Nephron (organoid): Measurements from ENCODE around the gene DIAPH2.

Experiments used
- H3K27ac Mint-ChIP-seq, 3 experiments: 2 replicates each; pipeline ENCODE4 v1.8.0; 2020; ENCODE audit warnings: mixed read lengths in 3 of 3, mild to moderate bottlenecking in 2 of 3, moderate library complexity in 1 of 3
- H3K27me3 Mint-ChIP-seq: 2 replicates; pipeline ENCODE4 v1.8.0; 2021; ENCODE audit warnings: low read depth, mild to moderate bottlenecking, moderate library complexity, mixed read lengths
- H3K36me3 Mint-ChIP-seq: 2 replicates; pipeline ENCODE4 v1.8.0; 2020; ENCODE audit warnings: low read depth, mixed read lengths
- H3K4me1 Mint-ChIP-seq: 2 replicates; pipeline ENCODE4 v1.8.0; 2020; ENCODE audit warnings: mixed read lengths
- H3K4me3 Mint-ChIP-seq, 3 experiments: 2 replicates each; pipeline ENCODE4 v1.8.0; 2020; ENCODE audit warnings: mild to moderate bottlenecking in 3 of 3, mixed read lengths in 3 of 3, moderate library complexity in 2 of 3
- H3K9me3 Mint-ChIP-seq: 2 replicates; pipeline ENCODE4 v1.8.0; 2020; ENCODE audit warnings: mixed read lengths
- TF ChIP-seq, protein P1 (sequence below), 3 experiments: fragments of 200-600 bp; sonication (generic); IDR thresholded peaks; one replicate each; pipeline ENCODE4 v1.5.0; 2021; ENCODE audit warnings: antibody characterized with exemption in 3 of 3; ENCODE audit not compliant: unreplicated experiment in 3 of 3

Gene DIAPH2

DNA sequence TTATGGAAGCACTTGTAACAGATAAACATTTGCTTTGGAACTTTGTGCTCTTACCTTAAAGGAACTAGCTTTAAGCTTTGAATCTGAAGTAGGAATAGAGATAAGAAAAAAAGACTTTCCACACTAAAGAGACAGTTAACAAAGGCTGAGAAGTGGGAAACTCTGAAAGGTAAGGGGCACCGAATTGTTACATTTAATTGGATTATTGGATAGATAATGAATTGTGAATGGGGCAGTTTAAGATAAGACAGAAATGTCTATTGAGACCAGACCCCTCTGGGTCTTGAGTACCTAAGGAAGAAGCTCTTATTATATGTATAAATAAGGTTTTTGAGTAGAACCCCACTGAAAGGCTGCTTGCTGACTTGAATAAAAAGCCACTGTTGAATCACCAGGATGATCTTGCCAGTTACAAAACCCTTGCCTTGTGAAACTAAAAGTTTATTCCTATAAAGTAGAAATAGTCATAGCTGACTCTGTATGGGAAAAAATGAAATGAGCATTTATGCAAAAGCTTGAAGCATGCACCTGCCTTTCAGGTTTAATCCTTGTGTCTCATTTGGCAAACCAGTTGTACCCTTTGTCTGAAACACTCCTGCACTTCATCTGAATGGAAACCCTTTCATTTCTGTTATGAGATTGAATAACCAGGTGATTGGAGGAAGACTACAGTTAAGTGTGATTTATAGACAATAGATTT is 622.3 kb downstream of the DIAPH2 start:
- Mint-ChIP-seq H3K4me1 (peaks cover 5% of the 10 kb centered on the region), H3K9me3 (no peaks in the 10 kb centered on the region), H3K27me3 (no peaks in the 10 kb centered on the region), H3K27ac (no peak overlapping the region), H3K36me3 (no peaks in the 10 kb centered on the region), H3K4me3 (no peak overlapping the region)
- TF ChIP-seq, protein P1, sequence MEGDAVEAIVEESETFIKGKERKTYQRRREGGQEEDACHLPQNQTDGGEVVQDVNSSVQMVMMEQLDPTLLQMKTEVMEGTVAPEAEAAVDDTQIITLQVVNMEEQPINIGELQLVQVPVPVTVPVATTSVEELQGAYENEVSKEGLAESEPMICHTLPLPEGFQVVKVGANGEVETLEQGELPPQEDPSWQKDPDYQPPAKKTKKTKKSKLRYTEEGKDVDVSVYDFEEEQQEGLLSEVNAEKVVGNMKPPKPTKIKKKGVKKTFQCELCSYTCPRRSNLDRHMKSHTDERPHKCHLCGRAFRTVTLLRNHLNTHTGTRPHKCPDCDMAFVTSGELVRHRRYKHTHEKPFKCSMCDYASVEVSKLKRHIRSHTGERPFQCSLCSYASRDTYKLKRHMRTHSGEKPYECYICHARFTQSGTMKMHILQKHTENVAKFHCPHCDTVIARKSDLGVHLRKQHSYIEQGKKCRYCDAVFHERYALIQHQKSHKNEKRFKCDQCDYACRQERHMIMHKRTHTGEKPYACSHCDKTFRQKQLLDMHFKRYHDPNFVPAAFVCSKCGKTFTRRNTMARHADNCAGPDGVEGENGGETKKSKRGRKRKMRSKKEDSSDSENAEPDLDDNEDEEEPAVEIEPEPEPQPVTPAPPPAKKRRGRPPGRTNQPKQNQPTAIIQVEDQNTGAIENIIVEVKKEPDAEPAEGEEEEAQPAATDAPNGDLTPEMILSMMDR (IDR thresholded peaks at IDR 0.05; ENCODE audit: unreplicated experiment in 3 of 3) = no peak

- TF ChIP-seq, protein P1 (IDR thresholded peaks at IDR 0.05; ENCODE audit: unreplicated experiment in 3 of 3) = no peak
- no peak overlapping the region for H3K27ac Mint-ChIP-seq
- no peaks in the 10 kb centered on the region for H3K36me3 Mint-ChIP-seq
- no peaks in the 10 kb centered on the region for H3K27me3 Mint-ChIP-seq
- no peaks in the 10 kb centered on the region for H3K9me3 Mint-ChIP-seq
- H3K4me3 Mint-ChIP-seq = no peak overlapping the region
- H3K4me1 Mint-ChIP-seq = peaks cover 5% of the 10 kb centered on the region
These were observed 623.5 kb downstream of the DIAPH2 start for GRCh38 chrX:97308171-97308570.

DNA sequence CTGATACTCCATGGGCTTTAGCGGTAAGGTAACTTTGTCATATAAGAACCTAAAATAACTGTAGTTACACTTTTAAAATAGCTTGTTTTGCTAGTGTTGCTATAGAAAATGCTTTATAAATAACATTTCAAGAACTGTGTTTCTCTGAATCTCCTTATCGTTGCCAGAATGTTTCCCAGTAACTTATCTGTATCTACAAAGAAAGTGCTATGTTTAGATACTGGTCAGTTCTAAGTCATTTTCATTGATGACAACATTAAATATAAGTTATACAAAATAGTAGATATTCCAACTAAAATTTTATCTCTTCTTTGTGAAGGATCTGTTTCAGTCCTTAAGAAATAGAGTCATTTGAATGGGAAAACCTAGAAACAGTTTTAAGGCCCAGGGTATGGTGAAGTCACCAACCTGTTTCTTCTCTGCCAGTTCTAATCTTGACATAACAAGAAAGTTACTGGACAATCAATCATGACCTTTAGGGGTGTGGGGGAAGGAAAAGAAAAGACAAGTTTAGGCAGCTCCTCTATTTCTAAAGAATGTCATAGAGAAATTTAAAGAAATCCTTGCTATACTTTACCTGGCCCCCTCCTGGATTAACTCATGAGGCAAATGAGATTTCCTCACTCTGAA is 625.0 kb downstream of the DIAPH2 start:
- Mint-ChIP-seq H3K9me3 (no peaks in the 10 kb centered on the region), H3K36me3 (no peaks in the 10 kb centered on the region), H3K4me1 (peaks cover 5% of the 10 kb centered on the region), H3K4me3 (no peak overlapping the region), H3K27me3 (no peaks in the 10 kb centered on the region), H3K27ac (no peak overlapping the region)
- TF ChIP-seq, protein P1 (IDR thresholded peaks at IDR 0.05; ENCODE audit: unreplicated experiment in 3 of 3) = no peak

- H3K4me3 Mint-ChIP-seq = no peak overlapping the region
- no peaks in the 10 kb centered on the region for H3K36me3 Mint-ChIP-seq
- TF ChIP-seq, protein P1 (IDR thresholded peaks at IDR 0.05; ENCODE audit: unreplicated experiment in 3 of 3) = no peak
- H3K9me3 Mint-ChIP-seq = no peaks in the 10 kb centered on the region
- H3K27ac Mint-ChIP-seq = peak overlapping the region in 2 of 3 experiments; percentile 0 to 25
- peaks cover 5% of the 10 kb centered on the region for H3K4me1 Mint-ChIP-seq
- no peaks in the 10 kb centered on the region for H3K27me3 Mint-ChIP-seq
These were observed 625.7 kb downstream of the DIAPH2 start for GRCh38 chrX:97310373-97310772.

GRCh38 chrX:97311066-97311778 is 626.6 kb downstream of the DIAPH2 start:
- Mint-ChIP-seq H3K9me3 (no peaks in the 10 kb centered on the region), H3K4me3 (no peak overlapping the region), H3K27ac (no peak overlapping the region), H3K4me1 (peaks cover 5% of the 10 kb centered on the region), H3K27me3 (no peaks in the 10 kb centered on the region), H3K36me3 (no peaks in the 10 kb centered on the region)
- TF ChIP-seq, protein P1 (IDR thresholded peaks at IDR 0.05; ENCODE audit: unreplicated experiment in 3 of 3) = no peak
